ENCODE measurements around the gene CIROP. TPM values are rescaled to one million over a fixed set of nuclear protein-coding genes. Genes with fewer than 3 reads are reported as not detected.
A peak's percentile ranks its signal among the peaks of the same experiment; 100 is the strongest.

Gene CIROP
- total and polyA plus RNA-seq, 12 donors = not detected

DNA sequence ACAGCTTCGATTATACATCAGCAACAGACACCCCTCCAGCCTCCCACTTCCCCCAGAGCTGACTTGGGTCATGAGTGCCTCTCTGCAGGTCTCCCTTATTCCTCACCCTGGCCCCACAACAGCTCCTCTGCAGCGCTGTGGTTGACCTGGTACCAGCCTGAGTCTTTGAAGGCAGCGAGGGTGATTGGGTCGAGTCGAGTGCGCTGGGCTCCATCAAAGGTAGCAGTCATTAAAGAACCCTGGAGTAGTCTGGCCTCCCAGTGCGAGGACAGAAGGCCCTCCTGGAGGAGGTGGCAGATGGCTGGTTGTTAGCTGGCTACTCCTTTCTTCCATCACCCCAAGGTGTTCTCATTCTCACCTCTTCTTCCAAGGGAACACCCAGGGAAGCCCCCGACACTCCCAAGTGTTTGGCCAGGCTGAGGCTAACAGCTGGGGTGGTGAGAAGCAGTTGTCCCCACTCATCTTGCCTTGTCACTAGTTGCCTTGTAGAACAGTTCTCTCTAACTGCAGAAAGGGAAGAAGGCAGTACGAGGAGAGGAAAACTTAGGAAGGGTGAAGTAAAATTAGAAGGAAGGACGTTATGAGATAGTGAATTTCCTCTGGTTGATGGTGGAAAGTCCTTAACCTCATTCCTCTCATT is 2.7 kb downstream of the CIROP start:
- TF ChIP-seq, protein P1, sequence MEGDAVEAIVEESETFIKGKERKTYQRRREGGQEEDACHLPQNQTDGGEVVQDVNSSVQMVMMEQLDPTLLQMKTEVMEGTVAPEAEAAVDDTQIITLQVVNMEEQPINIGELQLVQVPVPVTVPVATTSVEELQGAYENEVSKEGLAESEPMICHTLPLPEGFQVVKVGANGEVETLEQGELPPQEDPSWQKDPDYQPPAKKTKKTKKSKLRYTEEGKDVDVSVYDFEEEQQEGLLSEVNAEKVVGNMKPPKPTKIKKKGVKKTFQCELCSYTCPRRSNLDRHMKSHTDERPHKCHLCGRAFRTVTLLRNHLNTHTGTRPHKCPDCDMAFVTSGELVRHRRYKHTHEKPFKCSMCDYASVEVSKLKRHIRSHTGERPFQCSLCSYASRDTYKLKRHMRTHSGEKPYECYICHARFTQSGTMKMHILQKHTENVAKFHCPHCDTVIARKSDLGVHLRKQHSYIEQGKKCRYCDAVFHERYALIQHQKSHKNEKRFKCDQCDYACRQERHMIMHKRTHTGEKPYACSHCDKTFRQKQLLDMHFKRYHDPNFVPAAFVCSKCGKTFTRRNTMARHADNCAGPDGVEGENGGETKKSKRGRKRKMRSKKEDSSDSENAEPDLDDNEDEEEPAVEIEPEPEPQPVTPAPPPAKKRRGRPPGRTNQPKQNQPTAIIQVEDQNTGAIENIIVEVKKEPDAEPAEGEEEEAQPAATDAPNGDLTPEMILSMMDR (IDR thresholded peaks at IDR 0.05) = no peak
- no peak for TF ChIP-seq POLR2A (IDR thresholded peaks at IDR 0.05)
- no peak overlapping the region for H3K4me3 ChIP-seq

DNA sequence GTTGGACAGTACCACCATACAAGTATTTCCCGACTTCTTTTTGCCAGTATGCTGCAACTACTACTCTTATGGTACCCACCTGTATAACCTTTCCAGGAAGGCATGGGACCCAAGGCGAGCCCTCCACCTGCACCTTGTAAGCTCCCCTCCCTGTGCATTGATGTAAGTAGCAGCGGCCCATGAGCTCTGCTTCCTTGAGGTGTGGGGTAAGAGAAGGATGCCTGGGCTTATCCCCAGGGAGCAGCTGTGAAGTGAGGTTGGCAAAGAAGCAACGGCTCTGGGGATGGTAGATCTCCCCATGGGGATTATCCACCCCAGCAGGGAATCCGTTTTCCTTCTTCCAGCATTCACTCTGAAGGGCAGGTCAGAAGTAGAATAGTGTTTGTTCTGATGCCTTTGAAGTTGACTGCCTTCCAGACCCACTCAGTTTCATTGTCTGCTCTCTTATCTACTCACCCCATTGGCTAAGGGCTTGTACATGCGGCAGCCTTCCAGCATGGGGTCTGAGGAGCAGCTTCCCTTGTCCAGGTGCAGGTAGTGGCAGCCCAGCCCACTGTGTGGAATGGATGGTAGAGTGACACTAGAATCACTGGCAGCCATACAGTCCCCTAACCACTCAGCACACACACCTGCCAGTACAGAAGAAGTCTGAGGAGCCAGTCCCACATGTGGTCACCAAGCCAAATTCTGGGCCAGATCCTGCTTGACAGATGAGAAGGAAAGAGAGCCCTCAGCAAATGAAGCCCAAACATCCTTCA is 3.4 kb downstream of the CIROP start:
- 83 to 93% (median 88%) methylated on average over 6 of the region's 6 CpGs for WGBS, 4 donors
- no peak for TF ChIP-seq POLR2A (IDR thresholded peaks at IDR 0.05)
- TF ChIP-seq, protein P1 (IDR thresholded peaks at IDR 0.05) = no peak
- DNase-seq = no peak
- no peaks in the 10 kb centered on the region for H3K27me3 ChIP-seq
- H3K4me1 ChIP-seq (replicated peaks in 1 of 2) = peaks cover 15 to 30% of the 10 kb centered on the region in 2 donors
- H3K36me3 ChIP-seq (replicated peaks in 1 of 2) = peaks cover 0 to 19% of the 10 kb centered on the region in 2 donors
- no peaks in the 10 kb centered on the region for H3K9me3 ChIP-seq (replicated peaks in 1 of 3)
- no peak overlapping the region for H3K27ac ChIP-seq
- intact Hi-C loops (cut with DNase I) = loop anchor here (5.0 kb wide), 2 partner anchors 34 to 39 kb away; no protein-coding TSS in a partner anchor
- H3K4me3 ChIP-seq = no peak overlapping the region

More for the DNA sequence above, 2.7 kb downstream of the CIROP start:
- Histone ChIP-seq H3K27ac (no peak overlapping the region), H3K4me1 (replicated peaks in 1 of 2) (peaks cover 8 to 23% of the 10 kb centered on the region in 2 donors), H3K27me3 (no peaks in the 10 kb centered on the region), H3K9me3 (replicated peaks in 1 of 3) (no peaks in the 10 kb centered on the region), H3K36me3 (replicated peaks in 1 of 2) (peaks cover 0 to 19% of the 10 kb centered on the region in 2 donors)
- 59 to 70% (median 63%) methylated on average over 10 of the region's 10 CpGs for WGBS, 4 donors
- intact Hi-C loops (cut with DNase I) = loop anchor here (5.0 kb wide), 2 partner anchors 35 to 40 kb away; no protein-coding TSS in a partner anchor
- no peak for DNase-seq

- Histone ChIP-seq H3K27ac (no peak overlapping the region), H3K4me3 (no peak overlapping the region), H3K27me3 (no peaks in the 10 kb centered on the region), H3K9me3 (replicated peaks in 1 of 3) (no peaks in the 10 kb centered on the region), H3K36me3 (replicated peaks in 1 of 2) (peaks cover 0 to 19% of the 10 kb centered on the region in 2 donors), H3K4me1 (replicated peaks in 1 of 2) (peaks cover 18 to 31% of the 10 kb centered on the region in 2 donors)
- DNase-seq = peak in 3 of 7 donors; percentile 51 to 59 (median 55)
- TF ChIP-seq POLR2A (IDR thresholded peaks at IDR 0.05) = no peak
- TF ChIP-seq, protein P1 (IDR thresholded peaks at IDR 0.05) = peak in 1 of 6 experiments; percentile 18
- intact Hi-C loops (cut with DNase I) = no loop called here
- 59 to 71% (median 63%) methylated on average over 10 of the region's 10 CpGs for WGBS, 4 donors
Observed at GRCh38 chr14:23099212-23099861, 5.5 kb downstream of the CIROP start.

GRCh38 chr14:23097786-23098185 is 7.0 kb downstream of the CIROP start:
- Histone ChIP-seq H3K27me3 (no peaks in the 10 kb centered on the region), H3K36me3 (replicated peaks in 1 of 2) (peaks cover 0 to 22% of the 10 kb centered on the region in 2 donors), H3K27ac (no peak overlapping the region), H3K9me3 (replicated peaks in 1 of 3) (no peaks in the 10 kb centered on the region), H3K4me3 (no peak overlapping the region), H3K4me1 (replicated peaks in 1 of 2) (peaks cover 28 to 44% of the 10 kb centered on the region in 2 donors)
- TF ChIP-seq, protein P1 (IDR thresholded peaks at IDR 0.05) = no peak
- TF ChIP-seq POLR2A (IDR thresholded peaks at IDR 0.05) = no peak
- DNase-seq = no peak
- WGBS, 4 donors = 87 to 93% (median 92%) methylated on average over 7 of the region's 7 CpGs
- intact Hi-C loops (cut with DNase I) = no loop called here
